ENCODE measurements around the gene AANAT.
"Not testable (repeated sequence)": the region's sequence is repeated elsewhere in the genome, so short reads cannot be mapped to it uniquely, and the experiment has no call there.

The AANAT gene

GRCh38 chr17:76508472-76509063 is 41.2 kb downstream of the AANAT start:
- not testable (repeated sequence) for DNase-seq

- no peak for DNase-seq
These were observed 43.4 kb downstream of the AANAT start for GRCh38 chr17:76510831-76511244.

GRCh38 chr17:76511668-76512365 is 44.4 kb downstream of the AANAT start:
- peak; percentile 55 for DNase-seq

GRCh38 chr17:76512366-76513305 is 45.2 kb downstream of the AANAT start:
- no peak for DNase-seq

GRCh38 chr17:76513306-76513692 is 45.9 kb downstream of the AANAT start:
- no peak for DNase-seq

GRCh38 chr17:76514355-76514754 is 47.0 kb downstream of the AANAT start:
- not testable (repeated sequence) for DNase-seq

GRCh38 chr17:76515274-76515949 is 48.0 kb downstream of the AANAT start:
- DNase-seq = peak; percentile 96

GRCh38 chr17:76517638-76518038 is 50.2 kb downstream of the AANAT start:
- DNase-seq = no peak

- no peak for DNase-seq
These were observed 51.9 kb downstream of the AANAT start for GRCh38 chr17:76519048-76519966.

All from MV-4-11 (cell line).